ENCODE data around the gene C1QTNF6. TPM values are rescaled to one million over a fixed set of nuclear protein-coding genes. Genes with fewer than 3 reads are reported as not detected.

Gene C1QTNF6
- total RNA-seq, result 4.1 and 5.9 TPM in 2 replicates

DNA sequence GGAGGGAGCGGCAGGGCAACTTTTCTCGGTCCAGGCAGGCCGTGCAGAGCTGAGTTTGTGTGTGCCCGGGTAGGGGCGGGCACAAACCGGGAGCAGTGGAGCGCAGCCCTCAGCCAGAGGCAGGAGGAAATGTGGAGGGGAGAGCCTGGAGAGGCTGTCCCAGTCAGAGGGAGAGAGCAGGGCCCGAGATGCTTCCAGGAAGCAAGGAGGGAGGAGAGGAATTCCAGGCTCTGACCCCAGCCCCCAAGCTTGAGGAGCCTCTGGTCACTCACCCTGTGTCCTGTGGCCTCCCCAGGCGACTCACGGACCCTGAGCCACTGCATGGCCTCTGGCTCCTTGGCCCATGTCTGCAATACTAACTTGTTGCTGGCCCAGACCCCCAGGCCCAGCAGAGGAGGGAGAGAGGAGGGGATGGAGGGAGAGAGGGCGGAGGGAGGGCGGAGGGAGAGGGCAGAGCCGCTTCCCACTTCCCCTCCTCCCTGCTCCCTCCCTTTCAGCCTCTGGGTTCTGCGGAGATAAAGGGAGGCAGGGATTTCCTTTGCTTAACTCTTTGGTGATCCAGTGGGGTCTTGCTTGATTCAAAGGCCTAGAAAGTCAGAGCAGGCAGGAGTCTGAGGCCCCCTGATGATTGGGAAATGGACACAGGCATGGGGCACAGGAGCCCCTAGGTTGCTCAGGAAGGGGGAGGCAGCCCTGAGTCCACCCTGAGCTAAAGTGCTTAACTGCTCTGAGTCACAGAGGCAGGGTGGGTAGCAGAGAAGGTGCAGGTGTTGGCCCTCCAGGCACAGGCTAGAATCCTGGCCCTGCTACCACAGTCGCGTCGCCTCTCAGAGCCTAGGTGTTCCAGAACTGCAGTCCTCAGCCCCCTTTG lies at the start of gene C1QTNF6:
Gene C1QTNF6 (minus strand): TSS at position 357 of the 871 bp plus-strand sequence. CDS start 34 bp downstream, at position 323.

DNA sequence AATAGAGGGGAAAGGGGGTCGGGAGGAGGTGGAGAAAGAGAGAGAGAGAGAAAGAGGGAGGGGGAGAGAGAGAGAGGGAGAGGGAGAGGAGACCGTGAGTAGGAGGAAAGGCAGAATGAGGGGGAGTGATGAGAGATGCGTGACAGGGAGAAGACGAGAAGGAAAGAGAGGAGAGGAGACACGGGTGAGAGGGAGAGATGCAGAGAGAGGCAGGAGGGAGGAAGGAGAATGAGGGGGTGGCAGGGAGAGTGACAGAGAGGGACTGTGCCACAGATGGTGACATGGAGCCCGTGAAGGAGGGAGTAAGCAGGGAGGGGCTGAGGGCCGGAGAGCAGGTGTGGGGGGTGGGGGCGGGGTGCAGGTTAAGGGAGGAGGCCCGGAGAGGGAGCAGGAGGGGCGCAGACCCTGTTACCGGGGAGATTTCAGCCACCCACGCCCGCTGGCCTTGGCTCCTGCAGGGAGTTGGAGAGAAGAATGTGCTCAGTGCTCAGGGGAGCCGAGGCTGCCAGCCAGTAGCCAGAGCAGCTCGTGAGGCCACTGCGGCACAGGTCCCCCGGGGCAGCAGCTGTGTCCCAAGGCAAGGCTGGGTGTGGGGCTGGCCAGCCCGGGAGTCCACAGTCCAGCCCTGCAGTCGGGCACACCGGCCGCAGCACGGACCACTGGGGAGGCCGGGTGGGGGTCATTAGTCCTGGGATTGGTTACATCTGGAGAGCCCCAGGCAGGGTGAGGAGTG lies 24.3 kb upstream of the C1QTNF6 start, which contains the start of gene SSTR3:
Gene SSTR3 (minus strand): TSS at position 304 of the 733 bp plus-strand sequence. CDS start 4,674 bp downstream, outside the sequence.

Small RNA genes lying within 50 kb of the gene (small RNA-seq; reads per million reads assigned to genes)
- gene Z82188.1, result not detected

Other genes with a start within 250 kb of the C1QTNF6 start
- gene TST, start 168.8 kb downstream of the C1QTNF6 start, total RNA-seq, result 26.5 and 26.8 TPM in 2 replicates
- 48.5 and 66.1 TPM in 2 replicates for gene MPST, start 168.5 kb downstream of the C1QTNF6 start, total RNA-seq
- gene KCTD17, start 136.5 kb downstream of the C1QTNF6 start, total RNA-seq, result 21.7 and 27.6 TPM in 2 replicates
- gene TMPRSS6, start 78.5 kb downstream of the C1QTNF6 start, total RNA-seq, result not detected in 2 replicates
- not detected in 2 replicates for gene IL2RB, start 38.3 kb downstream of the C1QTNF6 start, total RNA-seq
- not detected in 2 replicates for gene SSTR3, start 24.2 kb upstream of the C1QTNF6 start, total RNA-seq
- 7.0 and 16.6 TPM in 2 replicates for gene RAC2, start 56.0 kb upstream of the C1QTNF6 start, total RNA-seq
- under 0.01 and 0.59 TPM in 2 replicates for gene CYTH4, start 94.3 kb upstream of the C1QTNF6 start, total RNA-seq
- 0.59 TPM in 1 of 2 replicates, not detected in the other for gene ELFN2, start 239.2 kb upstream of the C1QTNF6 start, total RNA-seq

All from subcutaneous preadipocyte (primary cell).